Dedifferentiated amniotic fluid mesenchymal stem cell (primary cell): ENCODE data around the gene CELA2A.
"Not testable (repeated sequence)": the region's sequence is repeated elsewhere in the genome, so short reads cannot be mapped to it uniquely, and the experiment has no call there.

ENCODE experiments used
- DNase-seq: peaks from one replicate; pipeline ENCODE4 v3.0.0-alpha.2; 2016; ENCODE audit errors: extremely low spot score

Gene CELA2A

DNA sequence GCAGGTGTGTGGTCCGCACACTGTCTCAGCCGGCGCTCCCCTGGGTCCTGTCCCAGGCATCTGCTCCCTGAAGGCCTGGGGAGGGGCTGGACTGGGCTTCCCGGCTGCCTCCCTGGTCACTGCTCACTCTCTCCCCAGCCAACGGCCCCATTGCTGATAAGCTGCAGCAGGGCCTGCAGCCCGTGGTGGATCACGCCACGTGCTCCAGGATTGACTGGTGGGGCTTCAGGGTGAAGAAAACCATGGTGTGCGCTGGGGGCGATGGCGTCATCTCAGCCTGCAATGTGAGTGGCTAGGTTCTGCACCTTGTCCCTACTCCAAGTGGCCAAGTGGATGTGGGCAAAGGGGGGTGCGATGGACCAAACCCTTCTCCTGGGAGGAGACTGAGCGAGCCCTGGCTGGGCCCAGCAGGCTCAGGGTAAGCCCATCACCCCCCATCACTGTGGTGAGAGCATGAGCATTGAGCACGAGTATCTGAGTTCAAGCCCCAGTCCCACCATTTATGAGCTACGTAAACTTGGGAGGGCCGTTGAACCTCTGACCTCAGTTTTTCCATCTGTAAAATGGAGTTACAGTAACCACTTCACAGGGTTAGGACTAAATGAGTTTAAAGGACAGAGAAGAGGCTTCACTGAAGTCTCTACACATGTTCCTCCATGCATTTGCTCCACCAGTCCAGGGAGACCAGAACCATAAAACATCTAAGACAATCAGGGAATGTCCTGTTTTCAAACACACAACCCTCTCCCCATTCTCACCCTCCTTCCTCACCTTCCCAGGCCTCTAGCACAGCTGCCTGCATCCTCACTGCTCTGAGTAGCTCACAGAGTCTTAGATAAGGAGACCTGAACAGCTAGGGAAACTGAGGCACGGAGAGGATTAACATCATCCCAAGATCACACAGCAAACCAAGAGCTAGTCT lies 11.8 kb upstream of the CELA2A start:
- no peak for DNase-seq

- DNase-seq: no peak
These were observed 11.0 kb upstream of the CELA2A start for GRCh38 chr1:15445390-15446122.

DNA sequence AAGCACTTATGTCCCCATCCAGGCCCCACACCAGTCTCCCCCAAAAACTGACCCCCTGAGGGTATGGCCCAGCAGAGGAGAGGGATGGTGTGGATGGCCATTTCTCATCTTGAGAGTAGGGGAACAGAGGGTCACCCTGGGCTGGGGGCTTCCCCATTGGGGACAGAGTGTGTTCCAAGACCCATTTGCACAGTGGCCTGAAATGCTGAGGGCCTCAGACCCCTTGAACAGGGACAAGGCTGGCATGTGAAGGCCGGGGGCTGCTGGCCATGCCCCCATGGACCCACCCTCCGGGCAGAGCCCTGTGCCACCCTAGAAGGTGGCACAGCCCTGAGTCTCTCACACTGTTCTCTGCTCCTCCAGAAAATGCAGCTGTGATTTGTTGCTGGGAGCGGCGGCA lies 10.3 kb upstream of the CELA2A start:
- DNase-seq: no peak

GRCh38 chr1:15448877-15449462 lies 7.6 kb upstream of the CELA2A start:
- DNase-seq: no peak

DNA sequence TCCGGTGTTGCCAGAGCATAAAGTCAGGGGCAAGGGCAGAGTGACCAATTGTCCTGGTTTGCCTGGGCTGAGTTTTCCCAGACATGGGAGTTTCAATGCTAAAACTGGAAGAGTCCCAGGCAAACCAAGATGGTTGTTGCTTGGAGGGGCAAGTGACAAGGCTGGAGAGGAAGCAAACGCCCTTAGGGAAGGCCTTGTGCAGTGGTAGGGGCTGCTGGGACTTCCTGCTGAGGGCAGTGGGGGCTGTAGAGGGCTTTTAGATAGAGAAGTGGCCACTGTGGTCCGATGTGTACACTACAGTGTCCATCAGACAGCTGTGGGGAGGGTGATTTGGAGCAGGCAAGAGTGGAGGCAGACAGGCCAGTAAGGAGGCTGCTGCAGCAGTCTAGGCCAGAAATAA lies 7.0 kb upstream of the CELA2A start:
- DNase-seq: no peak

GRCh38 chr1:15451014-15451722 lies 5.4 kb upstream of the CELA2A start:
- no peak for DNase-seq

DNA sequence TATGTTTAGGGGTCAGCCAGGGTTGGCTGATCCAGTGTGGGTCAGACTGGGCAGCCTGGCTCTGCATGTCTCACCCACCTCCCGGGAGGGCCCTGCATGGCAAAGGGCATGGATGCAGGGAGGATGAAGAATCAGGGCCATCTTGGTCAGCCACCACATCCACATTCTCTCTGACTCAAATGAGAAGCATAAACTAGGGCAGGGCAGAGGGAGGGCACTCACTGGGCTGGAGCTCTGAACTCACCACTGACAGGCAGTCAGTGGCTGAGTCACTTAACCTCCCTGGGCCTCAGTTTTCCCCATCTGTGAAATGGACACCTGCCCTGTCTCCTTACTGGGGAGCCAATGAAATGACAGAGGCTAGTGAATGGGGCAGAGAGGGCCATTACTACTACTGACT lies 4.3 kb upstream of the CELA2A start:
- no peak for DNase-seq

DNA sequence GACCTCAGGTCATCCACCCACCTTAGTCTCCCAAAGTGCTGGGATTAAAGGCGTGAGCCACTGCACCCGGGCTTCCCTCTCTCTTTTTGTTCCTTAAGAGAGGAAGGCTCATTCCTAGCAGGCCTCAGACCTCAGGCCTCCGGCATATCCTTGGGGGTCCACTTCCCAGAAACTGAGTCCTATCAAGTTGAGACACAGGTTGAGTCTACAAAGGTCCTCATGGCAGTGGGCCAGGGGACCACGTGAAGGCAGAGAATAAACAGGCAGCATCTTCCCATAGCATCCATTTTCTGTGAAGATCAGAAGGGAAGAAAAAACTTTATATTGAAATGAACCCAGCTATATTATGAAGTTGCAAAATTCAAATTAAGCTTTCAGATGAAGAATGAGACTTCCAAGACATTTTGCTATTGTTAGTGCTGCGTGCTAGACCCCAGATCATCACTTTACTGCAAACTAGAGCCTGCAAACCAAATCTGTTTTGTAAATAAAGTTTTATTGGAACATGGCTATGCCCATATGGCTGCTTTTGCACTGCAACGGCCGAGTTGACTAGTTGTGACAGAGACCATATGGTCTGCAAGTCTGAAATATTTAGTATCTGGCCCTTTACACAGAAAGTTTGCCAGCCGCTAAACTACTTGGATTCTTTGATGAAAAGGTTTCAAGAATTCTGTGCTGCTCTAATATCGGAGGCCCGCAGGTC lies 3.5 kb upstream of the CELA2A start:
- no peak for DNase-seq

- DNase-seq: no peak
These were observed 2.8 kb upstream of the CELA2A start for GRCh38 chr1:15453734-15454133.

DNA sequence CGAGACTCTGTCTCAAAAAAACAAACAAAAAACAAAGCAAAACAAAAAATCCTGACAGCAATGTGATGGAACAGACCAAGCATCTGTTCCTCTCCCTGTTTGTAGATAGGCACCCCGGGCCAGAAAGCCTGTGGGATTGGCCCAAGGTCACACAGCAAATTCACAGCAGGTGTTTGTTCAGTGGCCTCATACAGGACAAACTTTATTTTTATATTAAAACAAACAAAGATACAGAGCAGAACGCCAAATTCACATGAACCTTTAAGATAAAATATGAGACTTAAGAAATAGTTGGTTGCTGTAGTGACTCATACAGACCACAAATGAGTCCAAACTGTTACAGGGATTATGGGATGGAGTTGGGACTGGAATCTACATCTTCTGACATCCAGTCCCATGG lies 2.3 kb upstream of the CELA2A start:
- DNase-seq: peak; percentile 53

DNA sequence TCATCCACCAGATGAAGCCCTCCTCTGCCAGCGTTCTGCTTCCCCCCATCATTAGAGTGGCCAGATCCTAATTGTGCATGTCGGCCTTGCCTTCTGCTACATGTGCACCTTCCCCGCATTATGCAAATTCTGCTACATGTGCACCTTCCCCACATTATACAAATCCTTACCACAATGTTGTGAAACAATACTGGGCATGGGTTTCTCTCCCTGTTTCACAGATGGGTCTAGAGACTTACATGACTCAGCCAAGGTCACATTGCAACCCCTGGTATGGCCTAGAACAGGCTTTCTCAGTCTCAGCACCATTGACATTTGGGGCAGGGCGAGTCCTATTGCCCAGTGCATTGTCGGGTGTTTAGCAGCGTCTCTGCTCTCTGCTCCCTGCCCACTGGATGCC lies 1.0 kb upstream of the CELA2A start:
- DNase-seq: no peak

- DNase-seq: no peak
These were observed 1.1 kb downstream of the CELA2A start for GRCh38 chr1:15457585-15457984.

GRCh38 chr1:15458388-15458787 lies 1.9 kb downstream of the CELA2A start:
- not testable (repeated sequence) for DNase-seq

DNA sequence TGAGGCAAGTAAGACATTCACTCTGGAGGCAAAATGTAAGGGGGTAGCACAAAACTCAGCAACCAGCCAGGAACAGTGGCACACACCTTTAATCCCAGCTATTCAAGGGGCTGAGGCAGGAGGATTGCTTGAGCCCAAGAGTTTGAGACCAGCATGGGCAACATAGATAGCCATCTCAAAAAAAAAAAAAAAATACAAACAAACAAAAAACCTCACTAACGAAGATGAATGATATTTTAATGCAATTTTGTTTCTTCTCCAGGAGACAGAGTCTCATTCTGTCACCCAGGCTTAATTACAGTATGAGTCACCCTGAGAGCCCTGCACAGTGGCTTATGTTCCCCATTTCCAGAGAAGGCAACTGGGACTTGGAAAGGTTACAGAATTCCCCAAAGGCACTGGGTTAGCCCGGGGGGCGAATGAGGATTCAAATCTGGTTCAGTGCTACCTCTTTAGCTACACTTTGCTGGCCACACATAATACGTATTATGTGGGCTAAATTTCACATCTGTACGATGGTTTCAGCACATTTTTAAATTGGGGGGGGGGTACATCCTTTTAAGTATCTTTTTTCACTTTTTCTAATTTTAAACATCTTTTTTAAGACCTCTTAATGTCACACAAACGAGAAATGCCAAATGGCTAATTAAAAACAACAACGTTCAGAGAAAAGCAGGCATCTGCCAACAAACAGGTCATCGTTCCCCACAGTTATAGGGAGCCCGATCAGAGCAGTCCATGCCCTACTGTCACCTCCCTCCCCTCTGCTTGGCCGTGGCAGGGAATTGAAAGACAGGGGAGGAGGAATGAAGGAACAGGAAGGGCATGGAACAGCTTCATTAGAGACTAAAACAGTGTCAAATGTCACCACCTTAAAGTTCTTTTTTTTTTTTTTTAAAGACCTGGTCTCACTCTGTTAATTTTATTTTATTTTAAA lies 3.5 kb downstream of the CELA2A start:
- DNase-seq: no peak

DNA sequence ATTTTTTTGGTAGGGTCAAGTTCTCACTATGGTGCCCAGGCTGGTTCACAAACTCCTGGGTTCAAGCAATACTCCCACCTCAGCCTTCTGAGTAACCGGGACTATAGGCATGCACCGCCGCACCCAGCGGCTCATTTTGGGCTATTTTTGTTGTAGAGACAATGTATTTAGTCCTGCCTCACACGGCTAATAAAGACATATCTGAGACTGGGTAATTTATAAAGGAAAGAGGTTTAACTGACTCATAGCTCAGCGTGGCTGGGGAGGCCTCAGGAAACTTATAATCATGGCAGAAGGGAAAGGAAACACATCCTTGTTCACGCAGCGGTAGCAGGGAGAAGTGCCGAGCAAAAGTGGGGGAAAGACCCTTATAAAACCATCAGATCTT lies 4.2 kb downstream of the CELA2A start:
- DNase-seq: no peak

DNA sequence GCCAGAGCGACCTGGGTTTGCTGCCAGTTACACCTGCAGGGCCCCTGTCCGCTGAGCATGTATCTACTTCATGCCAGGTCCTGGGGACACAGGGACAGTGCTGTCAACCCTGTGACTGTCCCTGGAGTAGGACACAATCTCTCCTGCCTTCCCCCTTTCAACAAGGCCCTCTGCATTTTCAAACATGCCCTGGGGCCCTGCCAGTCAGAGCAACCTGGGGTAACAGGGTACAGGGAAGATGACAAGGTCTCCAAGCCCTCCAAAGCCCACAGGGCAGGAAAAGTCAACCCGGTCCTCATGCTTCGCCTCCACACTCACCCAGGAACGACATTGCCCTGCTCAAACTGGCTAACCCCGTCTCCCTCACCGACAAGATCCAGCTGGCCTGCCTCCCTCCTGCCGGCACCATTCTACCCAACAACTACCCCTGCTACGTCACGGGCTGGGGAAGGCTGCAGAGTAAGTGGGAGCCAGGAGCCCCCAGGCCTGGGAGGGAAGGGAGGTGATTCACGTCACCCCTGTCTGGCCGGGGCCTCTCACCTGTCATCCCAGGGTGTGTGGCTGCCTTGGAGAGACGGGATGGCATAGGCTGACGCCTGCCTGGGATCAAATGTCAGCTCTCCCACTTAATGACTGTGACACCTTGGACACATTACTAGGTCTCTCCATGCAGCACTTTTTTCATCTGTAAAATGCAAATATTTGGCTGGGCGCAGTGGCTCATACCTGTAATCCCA lies 6.7 kb downstream of the CELA2A start:
- not testable (repeated sequence) for DNase-seq

DNA sequence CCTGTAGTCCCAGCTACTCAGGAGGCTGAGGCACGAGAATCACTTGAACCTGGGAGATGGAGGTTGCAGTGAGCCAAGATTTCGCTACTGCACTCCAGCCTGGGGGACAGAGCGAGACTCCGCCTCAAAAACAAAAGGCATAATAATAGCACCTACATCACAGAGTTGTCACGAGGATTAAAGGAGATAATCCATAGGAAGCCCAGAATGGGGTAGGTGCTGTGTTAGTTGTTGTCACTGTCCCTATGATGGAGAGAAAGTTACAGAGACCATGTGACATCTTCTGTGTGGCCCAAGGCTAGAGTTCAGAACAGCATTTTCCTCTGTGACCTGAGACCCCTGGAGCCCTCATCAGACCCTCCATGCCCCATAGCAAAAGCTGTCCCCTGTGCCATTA lies 7.4 kb downstream of the CELA2A start:
- DNase-seq: not testable (repeated sequence)

GRCh38 chr1:15465674-15466073 lies 9.1 kb downstream of the CELA2A start:
- no peak for DNase-seq

- not testable (repeated sequence) for DNase-seq
These were observed 10.6 kb downstream of the CELA2A start for GRCh38 chr1:15466955-15467625.
